MCF 10A (cell line): ENCODE results near the gene KDR. TPM values are rescaled to one million over a fixed set of nuclear protein-coding genes. Genes with fewer than 3 reads are reported as not detected.

Experiments used
- BruUV-seq: library from RNA; stranded (reverse); fragments of 400-500 nt; replicated peaks from 2 replicates; lab custom pipeline; 2021; lab: Mats Ljungman, UMichigan
- CTCF ChIA-PET: fragments of 300-600 bp; sonication (Branson Sonifier 250); formaldehyde crosslinking; extraction: SDS; loops from one replicate; lab custom pipeline; 2021; ENCODE audit warnings: antibody characterized with exemption, inconsistent platforms; lab: Yijun Ruan, JAX
- POLR2A ChIA-PET: fragments of 300-600, 350-650 bp; sonication (Branson Sonifier 250); formaldehyde crosslinking; extraction: SDS; loops from one replicate; lab custom pipeline; 2020; ENCODE audit warnings: antibody characterized with exemption, inconsistent platforms; lab: Yijun Ruan, JAX
- DNase-seq: peaks from one replicate; pipeline ENCODE4 v3.0.0-alpha.2; 2018; ENCODE audit not compliant: unreplicated experiment
- H3K27ac Mint-ChIP-seq: one replicate; pipeline ENCODE4 v1.8.0; 2022; ENCODE audit warnings: mild to moderate bottlenecking, low read depth, mixed read lengths; ENCODE audit not compliant: unreplicated experiment
- H3K27me3 Mint-ChIP-seq: one replicate; pipeline ENCODE4 v1.8.0; 2022; ENCODE audit warnings: mixed read lengths; ENCODE audit not compliant: insufficient read depth, unreplicated experiment
- H3K36me3 Mint-ChIP-seq: one replicate; pipeline ENCODE4 v1.8.0; 2022; ENCODE audit warnings: mild to moderate bottlenecking, moderate library complexity, mixed read lengths; ENCODE audit not compliant: insufficient read depth, unreplicated experiment
- H3K4me1 Mint-ChIP-seq: one replicate; pipeline ENCODE4 v1.8.0; 2022; ENCODE audit warnings: mixed read lengths; ENCODE audit not compliant: insufficient read depth, unreplicated experiment
- H3K4me3 Mint-ChIP-seq: one replicate; pipeline ENCODE4 v1.8.0; 2022; ENCODE audit warnings: mild to moderate bottlenecking, moderate library complexity, mixed read lengths; ENCODE audit not compliant: unreplicated experiment
- H3K9me3 Mint-ChIP-seq: one replicate; pipeline ENCODE4 v1.8.0; 2022; ENCODE audit warnings: mixed read lengths; ENCODE audit not compliant: unreplicated experiment
- intact Hi-C: fragments of 100-400 bp; cut with micrococcal nuclease; formaldehyde crosslinking; loops from 2 replicates; pipeline ENCODE4 v1.14.1; 2022
- total RNA-seq: library from RNA; stranded (reverse); gene quantifications from 2 replicates; pipeline ENCODE4 v1.2.3, GENCODE V29; 2022
- TF ChIP-seq, protein P1 (sequence below): fragments of 200-600 bp; IDR thresholded peaks from one replicate; pipeline ENCODE4 v1.8.0; 2022; ENCODE audit warnings: antibody characterized with exemption, mild to moderate bottlenecking; ENCODE audit not compliant: unreplicated experiment

Gene KDR
- total RNA-seq, 1 experiment from 2014 or later = 0.37 TPM

DNA sequence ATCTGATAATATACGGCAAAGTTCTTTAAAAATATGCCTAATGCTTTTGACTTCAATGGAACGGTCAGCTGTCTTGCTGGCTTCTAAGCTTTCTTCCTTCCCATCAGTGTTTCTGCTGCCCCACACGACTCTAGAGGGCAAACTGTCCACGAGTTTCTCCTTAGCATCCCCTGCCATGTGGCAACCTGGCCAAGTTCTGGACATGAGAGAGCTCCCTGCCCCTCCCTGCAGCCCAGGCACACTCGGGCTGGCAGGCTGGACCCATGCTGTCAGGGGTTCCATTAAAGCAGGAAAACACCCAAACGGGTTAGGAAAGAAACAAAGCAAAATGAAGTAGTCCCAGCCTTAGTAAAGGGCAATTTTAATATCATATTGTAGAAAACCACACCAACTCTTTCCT is 38.8 kb downstream of the KDR start:
- intact Hi-C loops = no loop called here
- H3K4me3 Mint-ChIP-seq = no peak overlapping the region
- H3K4me1 Mint-ChIP-seq = no peaks in the 10 kb centered on the region
- H3K27ac Mint-ChIP-seq = no peak overlapping the region
- H3K9me3 Mint-ChIP-seq = no peaks in the 10 kb centered on the region
- CTCF ChIA-PET = interaction anchor here (0.7 to 1.1 kb wide), 2 partner anchors 13 to 106 kb away, joined by 3 read pairs; no protein-coding TSS in a partner anchor
- POLR2A ChIA-PET = interaction anchor here (0.6 to 1.0 kb wide), 2 partner anchors 12 to 226 kb away, joined by 3 read pairs; no protein-coding TSS in a partner anchor
- TF ChIP-seq, protein P1, sequence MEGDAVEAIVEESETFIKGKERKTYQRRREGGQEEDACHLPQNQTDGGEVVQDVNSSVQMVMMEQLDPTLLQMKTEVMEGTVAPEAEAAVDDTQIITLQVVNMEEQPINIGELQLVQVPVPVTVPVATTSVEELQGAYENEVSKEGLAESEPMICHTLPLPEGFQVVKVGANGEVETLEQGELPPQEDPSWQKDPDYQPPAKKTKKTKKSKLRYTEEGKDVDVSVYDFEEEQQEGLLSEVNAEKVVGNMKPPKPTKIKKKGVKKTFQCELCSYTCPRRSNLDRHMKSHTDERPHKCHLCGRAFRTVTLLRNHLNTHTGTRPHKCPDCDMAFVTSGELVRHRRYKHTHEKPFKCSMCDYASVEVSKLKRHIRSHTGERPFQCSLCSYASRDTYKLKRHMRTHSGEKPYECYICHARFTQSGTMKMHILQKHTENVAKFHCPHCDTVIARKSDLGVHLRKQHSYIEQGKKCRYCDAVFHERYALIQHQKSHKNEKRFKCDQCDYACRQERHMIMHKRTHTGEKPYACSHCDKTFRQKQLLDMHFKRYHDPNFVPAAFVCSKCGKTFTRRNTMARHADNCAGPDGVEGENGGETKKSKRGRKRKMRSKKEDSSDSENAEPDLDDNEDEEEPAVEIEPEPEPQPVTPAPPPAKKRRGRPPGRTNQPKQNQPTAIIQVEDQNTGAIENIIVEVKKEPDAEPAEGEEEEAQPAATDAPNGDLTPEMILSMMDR = no peak
- no TSS peak for BruUV-seq
- no peak for DNase-seq
- H3K36me3 Mint-ChIP-seq = peaks cover 33% of the 10 kb centered on the region
- H3K27me3 Mint-ChIP-seq = no peaks in the 10 kb centered on the region

DNA sequence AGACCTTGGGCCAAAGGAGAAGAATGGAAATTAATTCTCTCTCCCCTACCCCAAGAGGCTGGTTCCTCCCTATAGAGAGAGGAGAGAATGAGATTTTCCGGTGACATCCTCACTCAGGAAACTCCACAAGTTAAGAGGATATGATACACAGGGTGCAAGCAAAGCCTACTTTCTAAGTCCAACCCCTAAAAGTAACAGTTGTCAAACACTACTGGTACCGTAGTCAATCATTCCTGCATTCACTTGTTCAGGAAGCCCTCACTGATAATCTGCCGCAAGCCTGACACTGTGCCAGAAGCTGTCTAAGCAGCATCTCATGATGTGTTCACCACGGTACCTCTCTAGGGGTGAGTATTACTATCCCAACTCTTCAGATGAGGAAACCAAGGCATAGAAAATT is 41.7 kb downstream of the KDR start:
- H3K27me3 Mint-ChIP-seq = no peaks in the 10 kb centered on the region
- intact Hi-C loops = no loop called here
- H3K4me1 Mint-ChIP-seq = no peaks in the 10 kb centered on the region
- no TSS peak for BruUV-seq
- TF ChIP-seq, protein P1 = no peak
- H3K9me3 Mint-ChIP-seq = no peaks in the 10 kb centered on the region
- DNase-seq = no peak
- no peak overlapping the region for H3K27ac Mint-ChIP-seq
- H3K36me3 Mint-ChIP-seq = peaks cover 18% of the 10 kb centered on the region
- POLR2A ChIA-PET = no interaction called here
- CTCF ChIA-PET = no interaction called here
- H3K4me3 Mint-ChIP-seq = no peak overlapping the region

DNA sequence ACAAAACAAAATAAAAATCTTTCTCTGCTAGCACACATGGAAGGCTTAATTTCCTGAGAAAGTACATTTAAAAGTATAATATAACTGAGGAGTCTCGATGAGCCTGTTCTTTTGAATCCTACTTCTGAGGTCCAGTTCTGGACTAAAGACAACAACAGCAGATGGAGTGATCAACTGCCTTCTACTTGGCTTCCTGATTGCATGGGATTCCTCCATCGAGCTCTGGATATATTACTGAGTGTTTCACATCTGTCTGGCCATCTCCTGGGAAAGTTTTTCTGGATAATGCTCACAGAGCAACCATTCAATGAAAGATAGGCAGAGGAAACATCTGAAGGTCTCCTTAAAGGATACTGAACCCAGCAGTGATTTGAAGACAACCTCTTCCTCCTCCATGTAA is 42.6 kb downstream of the KDR start:
- BruUV-seq = no TSS peak
- Mint-ChIP-seq H3K9me3 (no peaks in the 10 kb centered on the region), H3K27ac (no peak overlapping the region), H3K27me3 (no peaks in the 10 kb centered on the region), H3K4me1 (no peaks in the 10 kb centered on the region), H3K4me3 (no peak overlapping the region), H3K36me3 (peaks cover 17% of the 10 kb centered on the region)
- intact Hi-C loops = no loop called here
- TF ChIP-seq, protein P1 = no peak
- no peak for DNase-seq
- ChIA-PET CTCF (interaction anchor here (0.5 to 0.8 kb wide), 2 partner anchors 21 to 697 kb away, joined by 3 to 5 read pairs; no protein-coding TSS in a partner anchor), POLR2A (no interaction called here)

- Mint-ChIP-seq H3K27ac (no peak overlapping the region), H3K9me3 (no peaks in the 10 kb centered on the region), H3K4me1 (peaks cover 5% of the 10 kb centered on the region), H3K27me3 (no peaks in the 10 kb centered on the region), H3K36me3 (peaks cover 11% of the 10 kb centered on the region), H3K4me3 (no peak overlapping the region)
- TF ChIP-seq, protein P1 = no peak
- no peak for DNase-seq
- ChIA-PET CTCF (no interaction called here), POLR2A (no interaction called here)
- intact Hi-C loops = no loop called here
- BruUV-seq = no TSS peak
Observed at GRCh38 chr4:55080174-55080865, 45.1 kb downstream of the KDR start.
